Measurements from ENCODE around the gene RPL29. TPM values are rescaled to one million over a fixed set of nuclear protein-coding genes. Genes with fewer than 3 reads are reported as not detected.

Gene RPL29
- total and polyA plus RNA-seq, 4 donors: 617 to 2,218 (median 1,156) TPM

DNA sequence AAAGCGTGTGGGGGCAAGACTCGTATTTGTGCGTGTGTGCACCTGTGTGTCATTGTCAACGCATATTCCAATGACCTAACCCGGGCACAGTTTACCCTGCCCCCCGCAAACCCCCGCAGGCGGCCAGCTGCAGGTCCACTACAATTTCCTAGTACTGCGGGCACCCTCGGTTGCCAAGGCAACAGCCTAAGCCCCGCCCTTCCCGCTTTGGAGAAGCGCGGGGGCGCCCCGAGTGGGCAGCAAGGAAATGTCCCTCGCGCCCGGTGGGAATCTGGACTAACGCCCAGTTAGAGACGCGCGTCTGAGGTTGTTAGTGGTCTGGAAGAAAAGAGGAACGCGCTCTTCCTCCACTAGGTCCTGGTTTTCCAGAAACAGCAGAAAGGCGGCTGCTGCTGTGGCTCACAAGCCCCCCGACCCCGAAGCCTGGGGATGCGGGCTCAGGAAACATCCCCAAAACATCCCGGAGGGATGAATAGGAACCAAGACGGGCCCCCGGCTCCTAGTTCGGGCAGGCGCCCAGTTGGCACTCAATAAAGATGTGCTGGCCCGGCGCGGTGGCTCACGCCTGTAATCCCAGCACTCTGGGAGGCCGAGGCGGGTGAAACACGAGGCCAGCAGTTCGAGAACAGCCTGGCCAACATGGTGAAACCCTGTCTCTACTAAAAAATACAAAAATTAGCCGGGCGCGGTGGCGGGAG, 19.7 kb downstream of the RPL29 start:
- WGBS, 2 donors: 25 to 28% methylated on average over 46 of the region's 46 CpGs

DNA sequence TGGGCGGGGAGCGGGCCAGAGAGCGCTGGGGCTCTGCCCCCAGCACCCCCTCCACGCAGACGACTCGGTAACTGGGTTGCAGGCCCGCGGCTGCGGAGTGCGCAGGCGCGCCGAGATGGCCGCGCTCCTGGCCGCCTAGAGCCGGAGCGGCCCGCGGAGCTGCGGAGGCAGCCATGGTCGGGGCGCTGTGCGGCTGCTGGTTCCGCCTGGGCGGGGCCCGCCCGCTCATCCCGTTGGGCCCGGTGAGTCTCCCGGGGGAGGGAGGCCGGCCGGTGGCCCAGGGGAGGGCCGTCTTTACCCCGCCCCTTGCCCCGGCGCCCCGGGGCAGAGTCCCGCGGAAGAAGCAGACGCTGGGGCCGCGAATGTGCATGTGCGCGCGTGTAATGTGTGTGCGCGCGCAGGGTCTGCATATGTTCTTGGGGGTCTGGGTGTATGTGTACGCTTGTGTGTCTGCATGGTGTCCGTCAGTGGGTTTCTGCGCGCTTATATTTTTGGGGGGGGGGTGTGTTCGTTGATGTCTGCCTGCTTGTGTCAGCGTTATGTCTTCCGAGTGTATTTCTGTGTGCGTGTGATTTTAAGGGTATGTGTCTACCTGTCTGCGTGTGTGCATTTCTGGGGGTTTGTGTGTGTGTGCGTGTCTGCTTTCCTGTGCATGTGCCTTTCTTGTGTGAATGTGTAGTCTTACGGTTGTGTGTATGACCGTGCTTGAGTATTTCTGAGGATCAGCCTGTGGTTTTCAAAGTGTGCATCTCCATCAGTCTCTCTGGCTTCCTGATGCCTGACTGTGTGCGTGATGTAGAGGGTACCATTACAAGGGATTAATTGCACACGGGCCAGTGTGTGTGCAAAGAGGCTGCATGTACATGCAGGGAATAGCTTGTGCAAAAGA, 20.5 kb downstream of the RPL29 start, which contains the start of gene ABHD14A:
TSS of gene ABHD14A (plus strand) at position 102 of the 889 bp plus-strand sequence. CDS start at position 174, 72 bp downstream.
- intact Hi-C loops (cut with DNase I): loop anchor here in 1 of 2 donors (1.0 kb wide), 1 partner anchor 33 kb away; the partner anchor contains the start of gene PARP3
- Histone ChIP-seq H3K9me3 (ENCODE audit: control insufficient read depth, low read length) (no peaks in the 10 kb centered on the region), H3K27ac (ENCODE audit: low read depth in 1 of 2, low read length in 2 of 2) (peak within 1 kb of the TSS in 1 of 2 donors; percentile 41), H3K36me3 (ENCODE audit: control insufficient read depth in 1 of 2, insufficient read depth in 2 of 2, low read length in 1 of 2) (no peaks in the 10 kb centered on the region), H3K4me1 (ENCODE audit: control insufficient read depth in 1 of 2, insufficient read depth in 2 of 2, low read length in 2 of 2) (no peaks in the 10 kb centered on the region), H3K4me3 (ENCODE audit: low read length in 2 of 2) (peak within 1 kb of the TSS; percentile 44 to 60), H3K27me3 (ENCODE audit: control insufficient read depth in 1 of 2, insufficient read depth in 2 of 2, low read length in 1 of 2) (no peaks in the 10 kb centered on the region)
- 0 to 1% methylated on average over 59 to 63 of the region's 63 CpGs for WGBS, 2 donors
- DNase-seq (peak; percentile 79 to 90), ATAC-seq (ENCODE audit: low FRiP score) (peak; percentile 87)

More for the DNA sequence above, 19.7 kb downstream of the RPL29 start:
- intact Hi-C loops (cut with DNase I): no loop called here
- H3K9me3 ChIP-seq (ENCODE audit: control insufficient read depth, low read length): no peaks in the 10 kb centered on the region
- no peaks in the 10 kb centered on the region for H3K4me1 ChIP-seq (ENCODE audit: control insufficient read depth in 1 of 2, insufficient read depth in 2 of 2, low read length in 2 of 2)
- no peaks in the 10 kb centered on the region for H3K36me3 ChIP-seq (ENCODE audit: control insufficient read depth in 1 of 2, insufficient read depth in 2 of 2, low read length in 1 of 2)
- no peaks in the 10 kb centered on the region for H3K27me3 ChIP-seq (ENCODE audit: control insufficient read depth in 1 of 2, insufficient read depth in 2 of 2, low read length in 1 of 2)
- H3K4me3 ChIP-seq (ENCODE audit: low read length in 2 of 2): no peak overlapping the region
- peak overlapping the region in 1 of 2 donors; percentile 25 for H3K27ac ChIP-seq (ENCODE audit: low read depth in 1 of 2, low read length in 2 of 2)
- DNase-seq (peak; percentile 90 to 93), ATAC-seq (ENCODE audit: low FRiP score) (peak; percentile 25)

DNA sequence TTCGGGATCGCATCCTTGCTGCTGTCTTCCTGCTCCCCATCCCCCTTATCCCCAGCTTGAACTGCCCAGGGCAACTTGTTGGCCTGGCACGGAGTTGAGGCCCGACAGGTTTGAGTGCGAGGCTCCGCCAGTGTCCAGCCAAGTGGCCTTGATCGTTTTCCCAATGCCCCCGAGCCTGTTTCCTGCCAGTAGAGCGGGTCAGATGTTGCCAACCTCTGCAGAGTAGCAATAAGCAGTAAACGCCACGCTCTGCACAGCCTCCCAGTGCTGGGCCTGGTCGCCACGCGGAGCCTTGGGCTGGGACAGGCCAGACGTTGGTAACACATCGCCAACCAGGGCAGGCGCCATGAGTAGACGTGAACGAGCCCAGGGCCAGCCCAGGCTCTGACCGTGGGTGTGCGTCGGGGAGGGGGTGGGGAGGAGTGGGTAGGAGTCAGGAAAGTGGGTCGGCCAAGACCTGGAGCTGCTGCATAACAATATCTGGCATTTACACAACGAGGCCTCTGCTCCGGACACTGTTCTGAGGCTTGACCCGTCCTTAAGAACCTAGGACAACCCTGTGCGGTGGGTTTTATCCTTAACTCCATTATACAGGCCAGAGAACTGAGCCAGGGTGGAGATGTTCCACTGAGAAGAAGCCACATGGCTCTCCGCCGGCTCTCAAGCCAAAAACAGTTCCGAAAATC, 21.3 kb downstream of the RPL29 start:
- H3K4me1 ChIP-seq (ENCODE audit: control insufficient read depth in 1 of 2, insufficient read depth in 2 of 2, low read length in 2 of 2): no peaks in the 10 kb centered on the region
- H3K27ac ChIP-seq (ENCODE audit: low read depth in 1 of 2, low read length in 2 of 2): peak overlapping the region in 1 of 2 donors; percentile 41
- no peaks in the 10 kb centered on the region for H3K9me3 ChIP-seq (ENCODE audit: control insufficient read depth, low read length)
- peak in 1 of 2 donors; percentile 63 for DNase-seq
- peak overlapping the region; percentile 23 to 44 for H3K4me3 ChIP-seq (ENCODE audit: low read length in 2 of 2)
- no peaks in the 10 kb centered on the region for H3K36me3 ChIP-seq (ENCODE audit: control insufficient read depth in 1 of 2, insufficient read depth in 2 of 2, low read length in 1 of 2)
- no peaks in the 10 kb centered on the region for H3K27me3 ChIP-seq (ENCODE audit: control insufficient read depth in 1 of 2, insufficient read depth in 2 of 2, low read length in 1 of 2)
- intact Hi-C loops (cut with DNase I): loop anchor here in 1 of 2 donors (1.0 kb wide), 1 partner anchor 32 kb away; the partner anchor contains the start of gene PARP3
- 11 to 16% methylated on average over 30 of the region's 30 CpGs for WGBS, 2 donors
- peak; percentile 53 for ATAC-seq (ENCODE audit: low FRiP score)

DNA sequence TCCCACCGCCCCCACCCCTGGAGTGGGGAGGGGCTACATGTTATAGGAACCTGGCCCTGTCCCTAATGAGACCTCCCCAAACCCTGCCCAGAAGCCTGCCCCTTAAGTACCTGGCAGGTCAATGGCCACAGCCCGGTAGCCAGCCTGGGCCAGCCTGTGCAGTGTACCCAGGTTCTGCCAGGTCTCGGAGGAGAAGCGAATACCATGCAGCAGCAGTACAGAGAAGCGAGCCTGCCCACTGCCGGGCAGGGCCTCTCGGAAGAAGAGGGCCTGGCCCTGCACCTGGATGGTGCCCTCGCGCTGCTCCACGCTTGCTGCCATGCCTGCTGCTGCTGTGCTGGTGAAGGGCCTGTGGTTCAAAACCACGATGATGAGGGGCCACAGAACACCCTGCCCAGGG, 24.3 kb downstream of the RPL29 start:
- H3K4me3 ChIP-seq (ENCODE audit: low read length in 2 of 2): no peak overlapping the region
- DNase-seq (no peak), ATAC-seq (ENCODE audit: low FRiP score) (no peak)
- no peak overlapping the region for H3K27ac ChIP-seq (ENCODE audit: low read depth in 1 of 2, low read length in 2 of 2)
- intact Hi-C loops (cut with DNase I): no loop called here
- no peaks in the 10 kb centered on the region for H3K4me1 ChIP-seq (ENCODE audit: control insufficient read depth in 1 of 2, insufficient read depth in 2 of 2, low read length in 2 of 2)
- 85 to 89% methylated on average over 11 of the region's 11 CpGs for WGBS, 2 donors
- no peaks in the 10 kb centered on the region for H3K9me3 ChIP-seq (ENCODE audit: control insufficient read depth, low read length)
- no peaks in the 10 kb centered on the region for H3K27me3 ChIP-seq (ENCODE audit: control insufficient read depth in 1 of 2, insufficient read depth in 2 of 2, low read length in 1 of 2)
- H3K36me3 ChIP-seq (ENCODE audit: control insufficient read depth in 1 of 2, insufficient read depth in 2 of 2, low read length in 1 of 2): no peaks in the 10 kb centered on the region

DNA sequence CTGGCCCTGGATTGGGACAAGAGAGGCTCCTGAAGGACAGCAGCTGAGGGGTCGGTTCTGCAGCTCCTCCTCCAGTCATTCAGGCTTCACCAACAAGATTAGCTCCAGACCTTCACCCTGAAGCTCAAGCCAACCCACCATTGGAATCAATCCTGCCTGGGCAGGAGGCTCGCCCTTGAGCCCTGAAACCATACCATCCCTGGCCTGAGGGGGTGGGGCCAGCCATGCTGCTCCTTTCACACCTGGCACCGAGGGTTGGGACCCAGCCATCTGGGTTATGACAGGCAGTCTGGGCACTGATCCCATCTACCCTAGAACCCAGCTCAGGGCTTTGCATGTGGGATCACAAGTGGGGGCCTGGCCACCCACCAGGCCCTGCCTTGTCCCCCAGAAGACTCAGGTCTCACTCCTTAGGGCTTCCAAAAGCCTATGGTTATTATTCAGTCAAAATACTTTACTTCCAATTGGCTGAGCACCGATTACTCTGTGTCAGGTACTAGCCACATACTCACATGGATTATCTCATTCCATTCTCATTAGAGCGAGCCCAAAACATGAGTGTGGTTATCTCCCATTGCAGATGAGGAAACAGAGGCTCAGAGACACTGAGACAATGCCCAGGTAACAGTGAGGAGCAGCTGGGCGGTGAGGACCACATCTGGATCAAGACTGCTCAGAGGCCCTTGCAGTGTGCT, 24.9 kb downstream of the RPL29 start:
- 66 to 73% methylated on average over 6 of the region's 6 CpGs for WGBS, 2 donors
- DNase-seq (no peak), ATAC-seq (ENCODE audit: low FRiP score) (no peak)
- Histone ChIP-seq H3K27ac (ENCODE audit: low read depth in 1 of 2, low read length in 2 of 2) (no peak overlapping the region), H3K4me3 (ENCODE audit: low read length in 2 of 2) (no peak overlapping the region), H3K9me3 (ENCODE audit: control insufficient read depth, low read length) (no peaks in the 10 kb centered on the region), H3K36me3 (ENCODE audit: control insufficient read depth in 1 of 2, insufficient read depth in 2 of 2, low read length in 1 of 2) (no peaks in the 10 kb centered on the region), H3K27me3 (ENCODE audit: control insufficient read depth in 1 of 2, insufficient read depth in 2 of 2, low read length in 1 of 2) (no peaks in the 10 kb centered on the region), H3K4me1 (ENCODE audit: control insufficient read depth in 1 of 2, insufficient read depth in 2 of 2, low read length in 2 of 2) (peaks cover 0 to 2% of the 10 kb centered on the region in 2 donors)
- intact Hi-C loops (cut with DNase I): no loop called here

DNA sequence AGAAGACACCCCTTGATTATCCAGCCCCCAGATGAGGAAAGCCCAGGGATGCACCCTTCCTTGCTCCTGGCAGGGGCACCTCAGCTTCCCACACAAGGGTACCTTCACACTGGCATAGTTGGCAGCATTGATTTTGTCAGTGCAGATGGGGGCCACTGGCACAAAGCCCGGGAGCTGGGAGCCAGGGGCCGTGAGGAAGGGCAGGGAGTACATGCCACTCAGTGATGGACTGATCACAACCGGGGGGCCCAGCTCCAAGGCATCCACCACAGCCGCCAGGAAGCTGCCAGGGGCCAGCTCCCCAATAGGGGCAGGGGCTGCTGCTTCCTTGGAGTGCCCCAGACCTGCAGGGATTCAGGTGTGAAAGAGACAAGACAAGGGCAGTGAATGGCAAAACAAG, 25.9 kb downstream of the RPL29 start:
- Histone ChIP-seq H3K36me3 (ENCODE audit: control insufficient read depth in 1 of 2, insufficient read depth in 2 of 2, low read length in 1 of 2) (no peaks in the 10 kb centered on the region), H3K4me1 (ENCODE audit: control insufficient read depth in 1 of 2, insufficient read depth in 2 of 2, low read length in 2 of 2) (peaks cover 0 to 2% of the 10 kb centered on the region in 2 donors), H3K27me3 (ENCODE audit: control insufficient read depth in 1 of 2, insufficient read depth in 2 of 2, low read length in 1 of 2) (no peaks in the 10 kb centered on the region), H3K4me3 (ENCODE audit: low read length in 2 of 2) (no peak overlapping the region), H3K27ac (ENCODE audit: low read depth in 1 of 2, low read length in 2 of 2) (no peak overlapping the region), H3K9me3 (ENCODE audit: control insufficient read depth, low read length) (no peaks in the 10 kb centered on the region)
- no peak for DNase-seq
- 62 to 66% methylated on average over 4 of the region's 4 CpGs for WGBS, 2 donors
- no peak for ATAC-seq (ENCODE audit: low FRiP score)
- intact Hi-C loops (cut with DNase I): no loop called here

DNA sequence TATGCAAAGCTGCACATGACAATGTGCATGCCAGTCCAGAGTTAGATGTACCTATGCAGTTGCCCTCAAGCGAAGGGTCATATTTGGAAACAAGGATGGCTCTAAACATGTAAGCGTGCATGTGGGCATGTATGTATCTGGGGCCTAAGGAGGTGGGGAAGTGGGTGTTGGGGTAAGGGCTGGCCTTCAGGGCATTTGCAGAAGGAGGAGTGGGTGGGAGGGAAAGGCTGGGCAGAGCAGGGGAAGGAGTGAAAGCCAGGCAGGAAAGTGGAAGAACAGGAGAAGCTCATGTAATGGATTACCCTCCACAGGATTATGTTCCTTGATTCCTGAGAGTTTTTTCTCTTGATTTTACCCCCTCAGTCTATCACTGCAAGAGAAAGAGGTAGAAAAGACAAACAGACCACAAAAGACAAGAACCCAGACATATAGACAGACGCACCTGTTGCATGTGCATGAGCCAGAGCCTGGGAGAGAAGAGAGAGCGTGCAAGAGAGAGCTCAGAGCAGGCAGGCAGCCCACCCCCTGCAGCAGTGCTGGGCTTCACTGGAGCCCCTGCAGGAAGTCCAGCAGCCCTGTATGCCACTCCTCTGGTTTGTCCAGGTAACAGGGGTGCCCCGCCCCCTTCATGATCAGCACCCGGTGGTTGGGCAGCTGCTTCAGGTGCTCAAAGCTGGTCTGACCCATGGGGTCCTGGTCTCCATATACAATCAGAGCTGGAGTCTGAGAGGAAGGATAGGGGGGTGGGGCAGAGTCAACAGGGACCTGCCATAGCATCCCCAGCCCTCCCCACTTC, 26.6 kb downstream of the RPL29 start:
- Histone ChIP-seq H3K27ac (ENCODE audit: low read depth in 1 of 2, low read length in 2 of 2) (no peak overlapping the region), H3K4me1 (ENCODE audit: control insufficient read depth in 1 of 2, insufficient read depth in 2 of 2, low read length in 2 of 2) (peaks cover 0 to 2% of the 10 kb centered on the region in 2 donors), H3K4me3 (ENCODE audit: low read length in 2 of 2) (no peak overlapping the region), H3K36me3 (ENCODE audit: control insufficient read depth in 1 of 2, insufficient read depth in 2 of 2, low read length in 1 of 2) (no peaks in the 10 kb centered on the region), H3K27me3 (ENCODE audit: control insufficient read depth in 1 of 2, insufficient read depth in 2 of 2, low read length in 1 of 2) (no peaks in the 10 kb centered on the region), H3K9me3 (ENCODE audit: control insufficient read depth, low read length) (no peaks in the 10 kb centered on the region)
- intact Hi-C loops (cut with DNase I): no loop called here
- no peak for ATAC-seq (ENCODE audit: low FRiP score)
- WGBS, 2 donors: 82 to 86% methylated on average over 6 of the region's 6 CpGs
- DNase-seq: no peak

Measured in aorta (tissue), 5 donors.